Astrocyte of the cerebellum (primary cell): ENCODE results near the gene EBI3.
"Not testable (repeated sequence)": the region's sequence is repeated elsewhere in the genome, so short reads cannot be mapped to it uniquely, and the experiment has no call there.

Experiments
- DNase-seq: peaks from one replicate; pipeline ENCODE4 v3.0.0-alpha.2; 2011; ENCODE audit warnings: low read depth
- H3K4me3 ChIP-seq: 2 replicates; pipeline ENCODE4 v1.5.1; 2011; ENCODE audit warnings: mild to moderate bottlenecking, low read depth, low read length, moderate library complexity
- in situ Hi-C: cut with HindIII; loops from 2 replicates; pipeline ENCODE4 v1.10.0; 2017; ENCODE audit warnings: low sequenced_read_pairs
- TF ChIP-seq, protein P1 (sequence below): IDR thresholded peaks from 2 replicates; pipeline ENCODE4 v1.5.1; 2012; ENCODE audit warnings: low read length, low read depth, moderate library complexity, mild to moderate bottlenecking; ENCODE audit errors: missing control alignments

EBI3 gene

DNA sequence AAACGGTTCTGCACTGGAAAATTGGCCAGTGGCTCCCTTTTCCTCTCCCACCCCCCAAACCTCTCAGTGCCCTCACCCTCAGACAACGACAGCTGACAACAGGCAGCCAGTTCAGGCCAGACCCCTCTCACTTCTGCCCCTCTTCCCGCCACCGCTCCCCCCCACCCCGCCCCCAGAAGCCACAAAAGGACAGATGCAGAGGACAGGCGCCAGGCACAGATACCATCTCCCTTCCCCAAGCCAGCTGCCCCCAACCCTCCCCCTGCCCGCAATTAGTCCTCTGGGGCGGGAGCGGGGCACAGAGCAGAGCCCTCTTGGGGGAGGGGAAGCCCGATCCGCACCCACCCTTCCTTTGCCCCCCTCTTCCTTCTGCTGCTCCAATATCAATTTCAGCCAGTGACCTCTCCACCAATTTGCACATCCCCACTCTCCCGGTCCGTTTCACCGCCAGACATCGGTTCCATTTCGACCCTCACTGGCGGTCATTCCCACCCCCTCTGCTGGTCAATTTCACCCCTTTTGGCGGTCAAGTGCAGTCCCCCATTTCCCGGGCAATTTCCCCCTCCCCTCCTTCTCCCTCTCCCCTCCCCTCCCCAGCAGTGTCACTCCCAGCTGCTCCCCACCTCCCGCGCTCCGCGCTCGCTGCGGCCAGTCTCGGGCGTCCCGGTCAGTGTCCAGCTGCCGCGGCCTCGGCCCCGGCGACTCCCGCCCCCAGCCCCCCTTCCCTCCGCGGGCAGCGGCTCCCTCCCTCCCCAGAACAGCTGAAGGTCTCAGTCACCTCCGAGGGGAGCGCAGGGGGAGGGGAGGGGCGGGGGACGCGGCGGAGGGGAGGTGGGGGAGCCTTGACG is 49.3 kb downstream of the EBI3 start, which contains the start of gene SHD:
TSS of gene SHD (plus strand) at position 848 of the 848 bp plus-strand sequence. CDS start 798 bp downstream, outside the sequence.
- in situ Hi-C loops, result no loop called here
- peak within 1 kb of the TSS; percentile 23 for H3K4me3 ChIP-seq
- TF ChIP-seq, protein P1, sequence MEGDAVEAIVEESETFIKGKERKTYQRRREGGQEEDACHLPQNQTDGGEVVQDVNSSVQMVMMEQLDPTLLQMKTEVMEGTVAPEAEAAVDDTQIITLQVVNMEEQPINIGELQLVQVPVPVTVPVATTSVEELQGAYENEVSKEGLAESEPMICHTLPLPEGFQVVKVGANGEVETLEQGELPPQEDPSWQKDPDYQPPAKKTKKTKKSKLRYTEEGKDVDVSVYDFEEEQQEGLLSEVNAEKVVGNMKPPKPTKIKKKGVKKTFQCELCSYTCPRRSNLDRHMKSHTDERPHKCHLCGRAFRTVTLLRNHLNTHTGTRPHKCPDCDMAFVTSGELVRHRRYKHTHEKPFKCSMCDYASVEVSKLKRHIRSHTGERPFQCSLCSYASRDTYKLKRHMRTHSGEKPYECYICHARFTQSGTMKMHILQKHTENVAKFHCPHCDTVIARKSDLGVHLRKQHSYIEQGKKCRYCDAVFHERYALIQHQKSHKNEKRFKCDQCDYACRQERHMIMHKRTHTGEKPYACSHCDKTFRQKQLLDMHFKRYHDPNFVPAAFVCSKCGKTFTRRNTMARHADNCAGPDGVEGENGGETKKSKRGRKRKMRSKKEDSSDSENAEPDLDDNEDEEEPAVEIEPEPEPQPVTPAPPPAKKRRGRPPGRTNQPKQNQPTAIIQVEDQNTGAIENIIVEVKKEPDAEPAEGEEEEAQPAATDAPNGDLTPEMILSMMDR, result no peak
- no peak for DNase-seq

DNA sequence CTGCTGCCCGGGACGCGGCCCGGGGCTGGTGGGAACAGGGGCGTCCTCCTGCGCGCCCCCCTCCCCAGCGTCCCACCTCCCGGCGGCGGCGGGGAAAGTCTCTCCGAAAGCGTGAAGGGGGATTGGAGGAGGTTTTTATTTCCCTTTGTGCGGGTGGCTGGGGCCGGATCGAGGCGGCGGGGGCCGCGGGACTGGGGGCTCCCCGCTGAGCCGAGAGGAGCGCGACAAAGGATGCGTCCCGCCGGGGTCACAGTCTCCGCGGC is 49.9 kb downstream of the EBI3 start:
- in situ Hi-C loops, result no loop called here
- TF ChIP-seq, protein P1, result no peak
- no peak for DNase-seq
- peak overlapping the region; percentile 23 for H3K4me3 ChIP-seq

DNA sequence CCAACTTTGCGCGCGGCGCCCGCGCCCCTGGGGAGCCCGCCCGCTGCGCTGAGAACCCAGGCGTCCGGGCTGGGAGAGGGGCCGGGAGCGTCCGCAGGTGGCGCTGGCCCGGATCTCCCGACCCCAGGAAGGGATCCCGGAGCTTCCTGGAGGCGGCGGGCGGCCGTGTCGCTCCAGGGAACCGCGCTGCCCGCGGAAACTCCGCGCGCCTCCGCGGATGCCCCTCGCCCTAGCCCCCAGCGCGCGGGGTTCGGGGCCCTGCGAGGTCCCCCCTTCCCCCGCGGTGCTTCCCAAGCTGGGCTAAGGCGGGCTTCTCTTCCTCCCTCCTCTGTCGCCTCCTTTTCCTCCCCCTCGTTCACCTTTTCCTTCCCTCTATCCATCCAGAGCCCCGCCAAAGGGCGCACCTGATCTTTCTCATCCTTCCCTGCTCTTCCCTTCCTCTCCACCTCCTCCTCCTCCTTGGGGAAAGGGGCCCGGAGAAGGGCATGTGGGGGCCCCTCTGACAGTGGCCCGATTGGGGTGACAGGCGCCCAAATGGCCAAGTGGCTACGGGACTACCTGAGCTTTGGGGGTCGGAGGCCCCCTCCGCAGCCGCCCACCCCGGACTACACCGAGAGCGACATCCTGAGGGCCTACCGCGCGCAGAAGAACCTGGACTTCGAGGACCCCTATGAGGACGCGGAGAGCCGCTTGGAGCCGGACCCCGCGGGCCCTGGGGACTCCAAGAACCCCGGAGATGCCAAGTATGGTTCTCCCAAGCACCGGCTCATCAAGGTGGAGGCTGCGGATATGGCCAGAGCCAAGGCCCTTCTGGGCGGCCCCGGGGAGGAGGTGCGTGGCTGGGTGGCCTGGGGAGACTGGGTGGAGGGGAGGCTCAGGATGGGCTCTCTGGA is 50.5 kb downstream of the EBI3 start:
- in situ Hi-C loops, result no loop called here
- peak overlapping the region; percentile 23 for H3K4me3 ChIP-seq
- DNase-seq, result no peak
- TF ChIP-seq, protein P1, result no peak

DNA sequence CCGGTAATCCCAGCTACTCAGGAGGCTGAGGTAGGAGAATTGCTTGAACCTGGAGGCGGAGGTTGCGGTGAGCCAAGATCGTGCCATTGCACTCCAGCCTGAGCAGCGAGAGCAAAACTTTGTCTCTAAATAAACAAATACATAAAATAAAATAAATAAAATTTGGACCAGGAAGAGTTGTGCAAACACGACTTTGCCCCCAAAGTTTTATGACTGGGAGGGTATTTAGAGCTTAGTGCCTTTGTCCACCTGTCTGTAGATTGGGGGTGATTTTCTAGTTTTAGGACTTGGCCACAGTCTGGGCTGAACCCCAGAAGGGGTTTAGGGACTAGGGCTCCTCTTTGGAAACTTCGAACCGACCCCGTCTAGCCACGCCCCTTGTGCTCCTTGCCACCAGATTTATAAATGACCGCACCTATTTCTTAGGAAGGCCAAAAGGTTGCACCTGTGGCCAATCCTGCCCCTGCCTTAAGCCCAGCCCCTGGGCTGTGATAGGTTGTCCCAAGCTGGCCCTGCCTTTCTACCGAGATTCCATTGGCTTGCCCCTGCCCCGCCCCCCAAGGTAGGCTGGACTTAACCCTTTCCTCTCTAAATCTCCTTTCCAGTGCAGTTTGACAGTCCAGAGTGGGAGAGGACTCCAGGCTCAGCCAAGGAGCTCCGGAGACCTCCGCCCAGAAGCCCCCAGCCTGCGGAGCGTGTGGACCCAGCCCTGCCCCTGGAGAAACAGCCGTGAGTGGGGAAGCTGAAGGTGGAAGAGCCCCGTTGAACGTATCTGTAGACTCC is 55.0 kb downstream of the EBI3 start:
- no peak overlapping the region for H3K4me3 ChIP-seq
- in situ Hi-C loops, result no loop called here
- TF ChIP-seq, protein P1, result no peak
- DNase-seq, result no peak

DNA sequence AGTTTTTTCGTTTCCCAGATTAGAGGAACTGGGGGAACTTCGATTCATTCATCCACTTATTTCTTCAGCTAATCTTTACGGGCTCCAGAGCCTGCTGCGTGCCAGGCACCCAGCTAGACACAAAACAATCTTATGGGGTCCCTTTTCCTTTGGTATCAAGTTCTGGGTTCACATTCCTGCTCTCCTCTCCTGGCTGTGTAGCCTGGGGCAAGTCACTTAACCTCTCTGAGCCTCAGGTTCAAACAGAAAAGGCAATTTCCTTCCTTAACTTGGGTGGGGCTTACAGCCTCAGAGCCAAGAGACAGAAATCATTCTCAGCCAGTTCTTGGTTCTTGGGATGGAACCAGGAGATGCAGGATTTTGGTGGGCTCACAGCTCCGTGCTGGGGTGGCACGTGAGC is 55.7 kb downstream of the EBI3 start:
- TF ChIP-seq, protein P1, result no peak
- no peak overlapping the region for H3K4me3 ChIP-seq
- in situ Hi-C loops, result no loop called here
- no peak for DNase-seq

DNA sequence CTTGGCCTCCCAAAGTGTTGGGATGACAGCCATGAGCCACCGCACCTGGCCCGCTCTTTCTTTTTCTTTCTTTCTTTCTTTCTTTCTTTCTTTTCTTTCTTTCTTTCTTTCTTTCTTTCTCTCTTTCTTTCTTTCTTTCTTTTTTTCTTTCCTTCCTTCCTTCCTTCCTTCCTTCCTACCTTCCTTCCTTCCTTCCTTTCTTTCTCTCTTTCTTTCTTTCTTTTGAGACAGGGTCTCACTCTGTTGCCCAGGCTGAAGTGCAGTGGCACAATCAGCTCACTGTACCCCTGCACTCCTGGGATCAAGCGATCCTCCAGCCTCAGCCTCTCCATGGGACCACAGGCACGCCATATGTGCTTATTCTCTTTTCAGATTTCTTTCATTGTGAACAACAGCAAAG is 56.8 kb downstream of the EBI3 start:
- in situ Hi-C loops, DNase-seq, H3K4me3 ChIP-seq: not testable (repeated sequence)
